ENCODE measurements around the gene CYP4F3.

The CYP4F3 gene

DNA sequence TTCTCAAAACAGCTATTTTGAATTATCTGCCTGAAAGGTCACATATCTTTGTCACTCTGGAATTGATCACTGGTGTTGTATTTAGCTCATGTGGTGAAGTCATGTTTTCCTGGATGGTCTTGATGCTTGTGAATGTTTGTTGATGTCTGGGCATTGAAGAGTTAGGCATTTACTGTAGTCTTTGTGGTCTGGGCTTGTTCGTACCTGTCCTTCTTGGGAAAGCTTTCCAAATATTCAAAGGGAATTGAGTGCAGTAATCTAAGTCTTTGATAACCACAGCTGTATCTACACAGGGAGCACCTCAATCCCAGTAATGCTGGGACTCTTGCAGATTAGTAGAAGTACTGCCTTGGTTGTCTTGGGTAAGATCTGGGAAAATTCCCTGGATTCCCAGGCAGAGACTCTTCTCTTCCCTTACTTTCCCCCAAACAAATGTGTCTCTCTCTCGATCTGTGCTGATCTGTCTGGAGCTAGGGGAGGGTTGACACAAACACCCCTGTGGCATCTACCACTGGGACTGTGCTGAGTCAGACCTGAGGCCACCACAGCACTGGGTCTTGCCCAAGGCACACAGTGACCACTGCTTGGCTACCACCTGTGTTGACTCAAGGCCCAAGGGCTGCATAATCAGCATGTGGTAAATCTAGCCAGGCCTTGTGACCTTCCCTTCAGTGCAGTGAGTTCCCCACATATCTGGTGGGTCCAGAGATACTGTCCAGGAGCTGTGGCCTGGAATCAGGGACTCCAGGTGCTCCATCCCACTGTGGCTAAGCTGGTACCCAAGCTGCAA lies 5.5 kb upstream of the CYP4F3 start:
- no peak overlapping the region for H3K27ac ChIP-seq
- no peak for TF ChIP-seq ZFX (IDR thresholded peaks at IDR 0.05; ENCODE audit: borderline replicate concordance)
- TF ChIP-seq CTCF (IDR thresholded peaks at IDR 0.05) = no peak

GRCh38 chr19:15636026-15636425 lies 4.7 kb upstream of the CYP4F3 start:
- TF ChIP-seq ZFX (IDR thresholded peaks at IDR 0.05; ENCODE audit: borderline replicate concordance) (no peak), CTCF (IDR thresholded peaks at IDR 0.05) (no peak)
- no peak overlapping the region for H3K27ac ChIP-seq

- H3K27ac ChIP-seq = no peak overlapping the region
- no peak for TF ChIP-seq CTCF (IDR thresholded peaks at IDR 0.05)
- no peak for TF ChIP-seq ZFX (IDR thresholded peaks at IDR 0.05; ENCODE audit: borderline replicate concordance)
These were observed 1.1 kb upstream of the CYP4F3 start for GRCh38 chr19:15639596-15639995.

DNA sequence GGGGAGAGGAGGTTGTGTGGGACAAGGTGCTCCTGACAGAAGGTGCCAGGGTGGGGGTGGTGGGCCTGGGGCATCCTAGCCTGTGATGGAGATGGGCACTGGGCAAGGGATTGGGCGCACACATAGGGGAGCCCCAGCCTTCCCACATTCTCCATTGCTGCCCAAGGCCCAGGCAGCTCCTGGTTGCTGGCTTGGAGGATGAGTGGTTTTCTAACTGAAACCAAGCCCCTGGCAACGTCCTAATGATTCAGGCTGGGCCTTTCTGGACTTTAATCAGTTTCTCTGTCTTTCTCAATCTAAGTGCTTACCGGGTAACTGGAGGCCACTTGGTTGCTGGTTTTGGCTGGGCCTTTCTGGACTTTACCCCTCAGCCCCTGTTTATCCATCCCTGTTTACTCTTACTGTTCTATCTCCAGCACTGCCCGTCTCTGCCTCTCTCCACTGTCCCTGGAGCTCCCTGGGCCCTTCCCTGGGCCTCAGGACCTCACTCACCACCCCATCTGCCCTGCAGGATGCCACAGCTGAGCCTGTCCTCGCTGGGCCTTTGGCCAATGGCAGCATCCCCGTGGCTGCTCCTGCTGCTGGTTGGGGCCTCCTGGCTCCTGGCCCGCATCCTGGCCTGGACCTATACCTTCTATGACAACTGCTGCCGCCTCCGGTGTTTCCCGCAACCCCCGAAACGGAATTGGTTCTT lies 354 bp downstream of the CYP4F3 start:
- TF ChIP-seq ZFX (IDR thresholded peaks at IDR 0.05; ENCODE audit: borderline replicate concordance) (no peak), CTCF (IDR thresholded peaks at IDR 0.05) (no peak)
- H3K27ac ChIP-seq = no peak overlapping the region

GRCh38 chr19:15641901-15642491 lies 1.3 kb downstream of the CYP4F3 start:
- no peak overlapping the region for H3K27ac ChIP-seq
- TF ChIP-seq CTCF (IDR thresholded peaks at IDR 0.05) (no peak), ZFX (IDR thresholded peaks at IDR 0.05; ENCODE audit: borderline replicate concordance) (no peak)

DNA sequence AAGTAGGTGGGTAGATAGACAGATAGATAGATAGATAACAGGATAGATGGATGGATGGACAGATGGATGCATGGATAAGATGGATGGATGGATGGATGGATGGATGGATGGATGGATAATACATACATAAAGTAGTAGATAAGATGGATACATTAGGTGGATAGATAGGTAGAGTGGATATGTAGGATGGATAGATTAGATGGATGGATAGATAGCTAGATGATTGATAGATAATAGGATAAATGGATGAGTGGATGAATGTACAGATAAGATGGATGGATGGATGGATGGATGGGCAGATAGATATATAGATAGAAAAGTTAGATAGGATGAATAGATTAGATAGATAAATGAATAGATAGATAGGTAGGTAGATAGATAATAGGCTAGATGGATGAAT lies 2.1 kb downstream of the CYP4F3 start:
- no peak overlapping the region for H3K27ac ChIP-seq
- TF ChIP-seq CTCF (IDR thresholded peaks at IDR 0.05) (no peak), ZFX (IDR thresholded peaks at IDR 0.05; ENCODE audit: borderline replicate concordance) (no peak)

GRCh38 chr19:15643387-15643786 lies 2.7 kb downstream of the CYP4F3 start:
- H3K27ac ChIP-seq = no peak overlapping the region
- TF ChIP-seq ZFX (IDR thresholded peaks at IDR 0.05; ENCODE audit: borderline replicate concordance) = no peak
- no peak for TF ChIP-seq CTCF (IDR thresholded peaks at IDR 0.05)
